B cell (primary cell): ENCODE measurements around the gene HCN2.

Source experiments
- EZH2 ChIP-seq: IDR thresholded peaks from 2 replicates; pipeline ENCODE4 v1.6.1; 2012; ENCODE audit warnings: borderline replicate concordance, low read depth, mild to moderate bottlenecking, moderate library complexity, low read length; ENCODE audit not compliant: insufficient read depth, poor library complexity, severe bottlenecking
- TF ChIP-seq, protein P1 (sequence below): fragments of 200-600 bp; IDR thresholded peaks from one replicate; pipeline ENCODE4 v1.8.0; 2022; ENCODE audit warnings: antibody characterized with exemption, mild to moderate bottlenecking

- TF ChIP-seq, protein P1, sequence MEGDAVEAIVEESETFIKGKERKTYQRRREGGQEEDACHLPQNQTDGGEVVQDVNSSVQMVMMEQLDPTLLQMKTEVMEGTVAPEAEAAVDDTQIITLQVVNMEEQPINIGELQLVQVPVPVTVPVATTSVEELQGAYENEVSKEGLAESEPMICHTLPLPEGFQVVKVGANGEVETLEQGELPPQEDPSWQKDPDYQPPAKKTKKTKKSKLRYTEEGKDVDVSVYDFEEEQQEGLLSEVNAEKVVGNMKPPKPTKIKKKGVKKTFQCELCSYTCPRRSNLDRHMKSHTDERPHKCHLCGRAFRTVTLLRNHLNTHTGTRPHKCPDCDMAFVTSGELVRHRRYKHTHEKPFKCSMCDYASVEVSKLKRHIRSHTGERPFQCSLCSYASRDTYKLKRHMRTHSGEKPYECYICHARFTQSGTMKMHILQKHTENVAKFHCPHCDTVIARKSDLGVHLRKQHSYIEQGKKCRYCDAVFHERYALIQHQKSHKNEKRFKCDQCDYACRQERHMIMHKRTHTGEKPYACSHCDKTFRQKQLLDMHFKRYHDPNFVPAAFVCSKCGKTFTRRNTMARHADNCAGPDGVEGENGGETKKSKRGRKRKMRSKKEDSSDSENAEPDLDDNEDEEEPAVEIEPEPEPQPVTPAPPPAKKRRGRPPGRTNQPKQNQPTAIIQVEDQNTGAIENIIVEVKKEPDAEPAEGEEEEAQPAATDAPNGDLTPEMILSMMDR: no peak
- TF ChIP-seq EZH2: no peak
These were observed 29.1 kb downstream of the HCN2 start for GRCh38 chr19:618674-619285.
